Esophagus squamous epithelium (tissue), 4 donors: ENCODE results near the gene BIRC5.

Experiments used
- POLR2A ChIP-seq, 4 donors: fragments of 450-650 bp; IDR thresholded peaks; one replicate each; pipeline ENCODE4 v1.6.1; 2017; ENCODE audit warnings: antibody characterized with exemption in 4 of 4, mild to moderate bottlenecking in 4 of 4, moderate library complexity in 3 of 4
- TF ChIP-seq, protein P1 (sequence below), 6 experiments: fragments of 450-650 bp in 4 of 6; fragments of 200-600 bp in 2 of 6; sonication (generic) in 2 of 6; IDR thresholded peaks; one replicate each; pipeline ENCODE4 v1.5.1; 2016 to 2019; ENCODE audit warnings: antibody characterized with exemption in 6 of 6, mild to moderate bottlenecking in 4 of 6, moderate library complexity in 4 of 6

DNA sequence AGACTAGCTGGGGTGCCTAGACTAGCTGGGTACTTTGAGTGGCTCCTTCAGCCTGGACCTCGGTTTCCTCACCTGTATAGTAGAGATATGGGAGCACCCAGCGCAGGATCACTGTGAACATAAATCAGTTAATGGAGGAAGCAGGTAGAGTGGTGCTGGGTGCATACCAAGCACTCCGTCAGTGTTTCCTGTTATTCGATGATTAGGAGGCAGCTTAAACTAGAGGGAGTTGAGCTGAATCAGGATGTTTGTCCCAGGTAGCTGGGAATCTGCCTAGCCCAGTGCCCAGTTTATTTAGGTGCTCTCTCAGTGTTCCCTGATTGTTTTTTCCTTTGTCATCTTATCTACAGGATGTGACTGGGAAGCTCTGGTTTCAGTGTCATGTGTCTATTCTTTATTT, 9.0 kb downstream of the BIRC5 start:
- no peak for TF ChIP-seq POLR2A (IDR thresholded peaks at IDR 0.05)
- TF ChIP-seq, protein P1, sequence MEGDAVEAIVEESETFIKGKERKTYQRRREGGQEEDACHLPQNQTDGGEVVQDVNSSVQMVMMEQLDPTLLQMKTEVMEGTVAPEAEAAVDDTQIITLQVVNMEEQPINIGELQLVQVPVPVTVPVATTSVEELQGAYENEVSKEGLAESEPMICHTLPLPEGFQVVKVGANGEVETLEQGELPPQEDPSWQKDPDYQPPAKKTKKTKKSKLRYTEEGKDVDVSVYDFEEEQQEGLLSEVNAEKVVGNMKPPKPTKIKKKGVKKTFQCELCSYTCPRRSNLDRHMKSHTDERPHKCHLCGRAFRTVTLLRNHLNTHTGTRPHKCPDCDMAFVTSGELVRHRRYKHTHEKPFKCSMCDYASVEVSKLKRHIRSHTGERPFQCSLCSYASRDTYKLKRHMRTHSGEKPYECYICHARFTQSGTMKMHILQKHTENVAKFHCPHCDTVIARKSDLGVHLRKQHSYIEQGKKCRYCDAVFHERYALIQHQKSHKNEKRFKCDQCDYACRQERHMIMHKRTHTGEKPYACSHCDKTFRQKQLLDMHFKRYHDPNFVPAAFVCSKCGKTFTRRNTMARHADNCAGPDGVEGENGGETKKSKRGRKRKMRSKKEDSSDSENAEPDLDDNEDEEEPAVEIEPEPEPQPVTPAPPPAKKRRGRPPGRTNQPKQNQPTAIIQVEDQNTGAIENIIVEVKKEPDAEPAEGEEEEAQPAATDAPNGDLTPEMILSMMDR (IDR thresholded peaks at IDR 0.05), result no peak
